ENCODE measurements around the gene SEMA5B.

DNA sequence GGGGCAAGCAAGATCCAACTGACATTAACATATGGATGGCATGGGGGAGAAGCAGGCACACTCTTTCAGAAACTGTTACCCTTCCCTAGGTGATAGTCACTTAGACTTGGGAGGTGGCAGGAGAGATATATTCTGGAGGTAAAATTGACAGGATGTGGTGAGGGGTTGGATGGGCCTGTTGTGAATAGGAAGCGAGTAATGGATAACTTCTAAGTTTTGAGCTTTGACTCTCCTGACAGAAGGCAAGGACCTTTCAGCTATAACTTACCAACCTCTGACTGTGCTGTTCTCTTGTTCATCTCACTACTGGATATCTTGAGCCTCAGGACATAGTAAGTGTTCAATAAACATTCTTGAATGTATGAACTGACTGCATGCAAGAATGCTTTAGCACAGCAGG, 37.4 kb upstream of the SEMA5B start:
- TF ChIP-seq, protein P1, sequence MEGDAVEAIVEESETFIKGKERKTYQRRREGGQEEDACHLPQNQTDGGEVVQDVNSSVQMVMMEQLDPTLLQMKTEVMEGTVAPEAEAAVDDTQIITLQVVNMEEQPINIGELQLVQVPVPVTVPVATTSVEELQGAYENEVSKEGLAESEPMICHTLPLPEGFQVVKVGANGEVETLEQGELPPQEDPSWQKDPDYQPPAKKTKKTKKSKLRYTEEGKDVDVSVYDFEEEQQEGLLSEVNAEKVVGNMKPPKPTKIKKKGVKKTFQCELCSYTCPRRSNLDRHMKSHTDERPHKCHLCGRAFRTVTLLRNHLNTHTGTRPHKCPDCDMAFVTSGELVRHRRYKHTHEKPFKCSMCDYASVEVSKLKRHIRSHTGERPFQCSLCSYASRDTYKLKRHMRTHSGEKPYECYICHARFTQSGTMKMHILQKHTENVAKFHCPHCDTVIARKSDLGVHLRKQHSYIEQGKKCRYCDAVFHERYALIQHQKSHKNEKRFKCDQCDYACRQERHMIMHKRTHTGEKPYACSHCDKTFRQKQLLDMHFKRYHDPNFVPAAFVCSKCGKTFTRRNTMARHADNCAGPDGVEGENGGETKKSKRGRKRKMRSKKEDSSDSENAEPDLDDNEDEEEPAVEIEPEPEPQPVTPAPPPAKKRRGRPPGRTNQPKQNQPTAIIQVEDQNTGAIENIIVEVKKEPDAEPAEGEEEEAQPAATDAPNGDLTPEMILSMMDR (conservative IDR thresholded peaks at IDR 0.05; ENCODE audit: low read length) = no peak
- TF ChIP-seq EZH2phosphoT487 (IDR thresholded peaks at IDR 0.05; ENCODE audit: borderline replicate concordance, low read depth, low read length) = no peak
